CD4-positive, alpha-beta T cell (primary cell): ENCODE results near the gene PRPF18. TPM values are rescaled to one million over a fixed set of nuclear protein-coding genes. Genes with fewer than 3 reads are reported as not detected.

Experiments used
- ATAC-seq: fragments of 200-7000 bp; cut with Tn5 transposase; one replicate; pipeline ENCODE4 v1.10.0; 2022; ENCODE audit warnings: mild to moderate bottlenecking; ENCODE audit not compliant: poor library complexity
- CTCF ChIA-PET: fragments of 350-600 bp; sonication (Branson Sonifier 250); formaldehyde crosslinking; loops from one replicate; lab custom pipeline; 2021; ENCODE audit warnings: antibody characterized with exemption, inconsistent platforms; lab: Charles Lee
- POLR2A ChIA-PET: fragments of 350-600 bp; sonication (Branson Sonifier 250); formaldehyde crosslinking; loops from one replicate; lab custom pipeline; 2021; ENCODE audit warnings: antibody characterized with exemption, inconsistent platforms; lab: Charles Lee
- DNase-seq, 14 experiments: peaks; one replicate each; pipeline ENCODE4 v3.0.0-alpha.2; 2013 to 2020; ENCODE audit warnings: mixed read lengths in 2 of 14
- H3K27ac ChIP-seq, 2 donors: one replicate each; pipeline versions ENCODE4 v1.5.1 to v1.7.0; 2013; ENCODE audit warnings: low read length in 2 of 2, low read depth in 1 of 2, mild to moderate bottlenecking in 1 of 2
- H3K27me3 ChIP-seq, 2 experiments: 1 replicate in 1 of 2; 2 replicates in 1 of 2; pipeline versions ENCODE4 v1.6.1 to v1.7.0; 2013; ENCODE audit warnings: low read length in 2 of 2, control low read depth in 1 of 2, mild to moderate bottlenecking in 1 of 2, moderate library complexity in 1 of 2; ENCODE audit not compliant: insufficient read depth in 2 of 2, control insufficient read depth in 1 of 2
- H3K36me3 ChIP-seq: one replicate; pipeline ENCODE4 v1.6.1; 2013; ENCODE audit warnings: low read length, control low read depth; ENCODE audit not compliant: insufficient read depth
- H3K4me1 ChIP-seq: one replicate; pipeline ENCODE4 v1.6.1; 2013; ENCODE audit warnings: low read length, control low read depth; ENCODE audit not compliant: insufficient read depth
- H3K4me3 ChIP-seq: one replicate; pipeline ENCODE4 v1.5.1; 2013; ENCODE audit warnings: mild to moderate bottlenecking, low read length, moderate library complexity
- H3K9me3 ChIP-seq, 2 experiments: 1 replicate in 1 of 2; 2 replicates in 1 of 2; pipeline versions ENCODE4 v1.6.1 to v1.7.0; 2013; ENCODE audit warnings: low read length in 2 of 2, mild to moderate bottlenecking in 2 of 2, control low read depth in 1 of 2, moderate library complexity in 1 of 2; ENCODE audit not compliant: control insufficient read depth in 1 of 2, insufficient read depth in 1 of 2
- H3K27ac Mint-ChIP-seq: one replicate; pipeline ENCODE4 v1.8.0; 2020; ENCODE audit warnings: mixed read lengths
- H3K27me3 Mint-ChIP-seq: one replicate; pipeline ENCODE4 v1.8.0; 2021; ENCODE audit warnings: mixed read lengths
- H3K36me3 Mint-ChIP-seq: one replicate; pipeline ENCODE4 v1.8.0; 2021; ENCODE audit warnings: low read depth, mixed read lengths
- H3K4me1 Mint-ChIP-seq: one replicate; pipeline ENCODE4 v1.8.0; 2021; ENCODE audit warnings: low read depth, mixed read lengths
- H3K4me3 Mint-ChIP-seq: one replicate; pipeline ENCODE4 v1.8.0; 2020; ENCODE audit warnings: mild to moderate bottlenecking, mixed read lengths
- H3K9me3 Mint-ChIP-seq: one replicate; pipeline ENCODE4 v1.8.0; 2020; ENCODE audit warnings: mixed read lengths
- CTCF ChIP-seq: fragments of 200-600 bp; IDR thresholded peaks from one replicate; pipeline ENCODE4 v1.8.0; 2022; ENCODE audit warnings: antibody characterized with exemption, mild to moderate bottlenecking
- intact Hi-C, 2 experiments: fragments of 100-400 bp; cut with DNase I in 1 of 2; cut with micrococcal nuclease in 1 of 2; formaldehyde crosslinking; loops; one replicate each; pipeline versions ENCODE4 v1.15.1 to v1.9.0; 2023 to 2025; cut with DNase I, micrococcal nuclease
- total RNA-seq, 174 experiments: library from RNA in 2 of 174; stranded (reverse) in 2 of 174; gene quantifications; one replicate each; pipeline ENCODE4 v1.2.3 and lab custom pipeline; 2021 to 2026

Gene PRPF18
- total RNA-seq, 2 experiments from 2014 or later: 20.7 to 22.7 TPM

- no peak overlapping the region for H3K4me3 ChIP-seq
- POLR2A ChIA-PET: no interaction called here
- no peak overlapping the region for H3K27ac ChIP-seq
- Mint-ChIP-seq H3K4me3 (peak overlapping the region; percentile 89), H3K9me3 (no peaks in the 10 kb centered on the region), H3K36me3 (peaks cover 51% of the 10 kb centered on the region), H3K27ac (no peak overlapping the region), H3K27me3 (peaks cover 11% of the 10 kb centered on the region), H3K4me1 (peaks cover 68% of the 10 kb centered on the region)
- DNase-seq (no peak), ATAC-seq (no peak)
- H3K36me3 ChIP-seq: peaks cover 13% of the 10 kb centered on the region
- intact Hi-C loops: loop anchor here (5.0 to 10.0 kb wide), 9 partner anchors 188 to 1783 kb away; partner anchors contain the start of genes CDNF (in 1 of the 2), FAM171A1 (in 1 of the 2), HSPA14 (in 1 of the 2) and MCM10 (in 1 of the 2)
- no peaks in the 10 kb centered on the region for H3K9me3 ChIP-seq
- H3K4me1 ChIP-seq: peaks cover 13% of the 10 kb centered on the region
- no peak for TF ChIP-seq CTCF
- CTCF ChIA-PET: no interaction called here
- no peaks in the 10 kb centered on the region for H3K27me3 ChIP-seq
Measured at GRCh38 chr10:13589316-13589715, 2.6 kb downstream of the PRPF18 start.

- peaks cover 5% of the 10 kb centered on the region for H3K27me3 Mint-ChIP-seq
- ATAC-seq (no peak), DNase-seq (no peak)
- Histone ChIP-seq H3K9me3 (no peaks in the 10 kb centered on the region), H3K4me3 (no peak overlapping the region), H3K4me1 (peaks cover 13% of the 10 kb centered on the region), H3K36me3 (peaks cover 13% of the 10 kb centered on the region), H3K27me3 (no peaks in the 10 kb centered on the region), H3K27ac (no peak overlapping the region)
- no peak overlapping the region for H3K4me3 Mint-ChIP-seq
- peaks cover 65% of the 10 kb centered on the region for H3K36me3 Mint-ChIP-seq
- POLR2A ChIA-PET: interaction anchor here (1.0 kb wide), 1 partner anchor 289 kb away, joined by 4 read pairs; no protein-coding TSS in a partner anchor
- CTCF ChIA-PET: interaction anchor here (0.7 kb wide), 2 partner anchors 43 to 57 kb away, joined by 3 to 4 read pairs; no protein-coding TSS in a partner anchor
- no peak for TF ChIP-seq CTCF
- intact Hi-C loops: no loop called here
- H3K9me3 Mint-ChIP-seq: no peaks in the 10 kb centered on the region
- H3K27ac Mint-ChIP-seq: no peak overlapping the region
- H3K4me1 Mint-ChIP-seq: peaks cover 74% of the 10 kb centered on the region
Measured at GRCh38 chr10:13590886-13591285, 4.1 kb downstream of the PRPF18 start.

GRCh38 chr10:13592306-13592705 is 5.5 kb downstream of the PRPF18 start:
- Histone ChIP-seq H3K27ac (no peak overlapping the region), H3K4me1 (peaks cover 11% of the 10 kb centered on the region), H3K27me3 (no peaks in the 10 kb centered on the region), H3K4me3 (no peak overlapping the region), H3K9me3 (no peaks in the 10 kb centered on the region), H3K36me3 (peaks cover 13% of the 10 kb centered on the region)
- no peak overlapping the region for H3K27ac Mint-ChIP-seq
- no peaks in the 10 kb centered on the region for H3K27me3 Mint-ChIP-seq
- H3K4me3 Mint-ChIP-seq: no peak overlapping the region
- POLR2A ChIA-PET: no interaction called here
- CTCF ChIA-PET: no interaction called here
- peaks cover 71% of the 10 kb centered on the region for H3K36me3 Mint-ChIP-seq
- intact Hi-C loops: no loop called here
- ATAC-seq (no peak), DNase-seq (no peak)
- H3K9me3 Mint-ChIP-seq: no peaks in the 10 kb centered on the region
- no peak for TF ChIP-seq CTCF
- peaks cover 69% of the 10 kb centered on the region for H3K4me1 Mint-ChIP-seq
